PC-3 (cell line): ENCODE results near the gene PTH1R. TPM values are rescaled to one million over a fixed set of nuclear protein-coding genes. Genes with fewer than 3 reads are reported as not detected.

ENCODE experiments used
- ATAC-seq: fragments of 200-7000 bp; cut with Tn5 transposase; 2 replicates; pipeline ENCODE4 v1.9.1; 2020; ENCODE audit warnings: mild to moderate bottlenecking, moderate library complexity
- BruUV-seq: library from RNA; stranded (reverse); fragments of 400-500 nt; replicated peaks from 2 replicates; lab custom pipeline; 2021; lab: Mats Ljungman, UMichigan
- CTCF ChIA-PET: fragments of 300-600 bp; sonication (Branson Sonifier 250); formaldehyde crosslinking; loops from one replicate; lab custom pipeline; 2022; ENCODE audit warnings: antibody characterized with exemption; lab: Charles Lee
- POLR2A ChIA-PET: fragments of 300-600 bp; sonication (Branson Sonifier 250); formaldehyde crosslinking; loops from one replicate; lab custom pipeline; 2022; ENCODE audit warnings: antibody characterized with exemption; ENCODE audit not compliant: unreplicated experiment; lab: Charles Lee
- DNase-seq: peaks from one replicate; pipeline ENCODE4 v3.0.0-alpha.2; 2015
- H2AFZ ChIP-seq: fragments of 300-600 bp; sonication (generic); 2 replicates; pipeline ENCODE4 v1.6.0; 2016; ENCODE audit warnings: antibody characterized with exemption, low read length
- H3F3A ChIP-seq: fragments of 300-600 bp; sonication (generic); one replicate; pipeline ENCODE4 v1.6.0; 2017; ENCODE audit warnings: antibody characterized with exemption, low read length, control low read depth, mild to moderate bottlenecking; ENCODE audit not compliant: unreplicated experiment
- H3K27ac ChIP-seq: fragments of 300-600 bp; sonication (generic); 2 replicates; pipeline ENCODE4 v1.5.1; 2016; ENCODE audit warnings: mild to moderate bottlenecking, low read length
- H3K27me3 ChIP-seq: fragments of 300-600 bp; sonication (generic); 2 replicates; pipeline ENCODE4 v1.6.1; 2016; ENCODE audit warnings: low read length, mixed read lengths
- H3K36me3 ChIP-seq: fragments of 300-600 bp; sonication (generic); 2 replicates; pipeline ENCODE4 v1.6.1; 2016; ENCODE audit warnings: low read depth, mixed run types, low read length, mixed read lengths
- H3K4me1 ChIP-seq: fragments of 300-600 bp; sonication (generic); 2 replicates; pipeline ENCODE4 v1.5.1; 2016; ENCODE audit warnings: low read length; ENCODE audit not compliant: insufficient read depth
- H3K4me2 ChIP-seq: fragments of 300-600 bp; sonication (generic); 2 replicates; pipeline ENCODE4 v1.6.0; 2016; ENCODE audit warnings: low read length
- H3K4me3 ChIP-seq: fragments of 300-600 bp; sonication (generic); 2 replicates; pipeline ENCODE4 v1.5.1; 2016; ENCODE audit warnings: mild to moderate bottlenecking, low read length, mixed read lengths
- H3K79me2 ChIP-seq: fragments of 300-600 bp; sonication (generic); 2 replicates; pipeline ENCODE4 v1.6.1; 2017; ENCODE audit warnings: low read length, mixed read lengths
- H3K9ac ChIP-seq: fragments of 300-600 bp; sonication (generic); 2 replicates; pipeline ENCODE4 v1.6.0; 2016; ENCODE audit warnings: mild to moderate bottlenecking, low read length
- H3K9me2 ChIP-seq: fragments of 300-600 bp; sonication (generic); replicated peaks from 2 replicates; pipeline ENCODE4 v1.6.1; 2016; ENCODE audit warnings: mixed run types, low read length, mixed read lengths
- H3K9me3 ChIP-seq: fragments of 300-600 bp; sonication (generic); 2 replicates; pipeline ENCODE4 v1.6.1; 2016; ENCODE audit warnings: low read length, mixed read lengths
- H4K20me1 ChIP-seq: fragments of 300-600 bp; sonication (generic); 2 replicates; pipeline ENCODE4 v1.6.1; 2016; ENCODE audit warnings: low read length, mixed read lengths
- EZH2 ChIP-seq: fragments of 300-600 bp; sonication (generic); IDR thresholded peaks from one replicate; pipeline ENCODE4 v1.6.1; 2017; ENCODE audit warnings: antibody characterized with exemption, mild to moderate bottlenecking, low read length; ENCODE audit not compliant: unreplicated experiment
- EZH2phosphoT487 ChIP-seq: fragments of 300-600 bp; sonication (generic); IDR thresholded peaks from 2 replicates; pipeline ENCODE4 v1.6.1; 2018; ENCODE audit warnings: mild to moderate bottlenecking, antibody characterized with exemption, low read length, borderline replicate concordance
- intact Hi-C: fragments of 100-400 bp; cut with micrococcal nuclease; formaldehyde crosslinking; loops from 2 replicates; pipeline ENCODE4 v1.9.0; 2023
- total RNA-seq: library from RNA; depleted of rRNA; stranded (reverse); fragments of >200 nt; gene quantifications from 2 replicates; pipeline ENCODE4 v1.2.3, GENCODE V29; 2014
- TF ChIP-seq, protein P1 (sequence below): fragments of 300-600 bp; sonication (generic); conservative IDR thresholded peaks from 2 replicates; pipeline ENCODE4 v1.5.1; 2017; ENCODE audit warnings: antibody characterized with exemption, low read depth, mild to moderate bottlenecking, low read length

PTH1R gene
- total RNA-seq, 1 experiment from 2014 or later, result not detected

DNA sequence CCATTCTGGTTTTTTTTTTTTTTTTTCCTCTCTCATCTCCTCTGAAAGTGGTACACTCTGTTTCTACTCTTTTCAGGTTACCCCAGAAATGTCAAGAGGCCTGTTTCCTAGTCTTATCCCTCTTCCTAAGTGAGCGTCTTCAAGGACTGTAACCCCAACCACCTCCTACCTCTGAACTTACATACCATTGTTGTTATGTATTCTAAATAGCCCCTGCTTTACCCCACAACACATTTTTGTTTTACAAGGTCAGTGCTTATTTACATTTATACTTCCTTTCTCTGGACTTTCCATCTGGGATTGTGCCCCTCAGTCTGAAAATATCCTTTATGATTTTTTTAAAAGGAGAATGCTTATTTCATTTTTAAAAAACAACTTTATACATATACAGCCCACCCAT, 38.8 kb downstream of the PTH1R start:
- Histone ChIP-seq H2AFZ (no peak overlapping the region), H3K9me3 (no peaks in the 10 kb centered on the region), H3K27ac (no peak overlapping the region), H3K9ac (no peak overlapping the region), H3K4me2 (no peak overlapping the region), H3K79me2 (no peaks in the 10 kb centered on the region), H3K9me2 (no peaks in the 10 kb centered on the region), H3K36me3 (peaks cover 49% of the 10 kb centered on the region), H3K4me1 (peaks cover 5% of the 10 kb centered on the region; the same call in 1 of the 2 replicates), H3K4me3 (no peak overlapping the region), H3F3A (no peaks in the 10 kb centered on the region), H4K20me1 (no peaks in the 10 kb centered on the region), H3K27me3 (no peaks in the 10 kb centered on the region)
- BruUV-seq, result no TSS peak
- POLR2A ChIA-PET, result no interaction called here
- CTCF ChIA-PET, result no interaction called here
- ATAC-seq (no peak), DNase-seq (no peak)
- intact Hi-C loops, result no loop called here
- TF ChIP-seq EZH2 (no peak), EZH2phosphoT487 (no peak)
- TF ChIP-seq, protein P1, sequence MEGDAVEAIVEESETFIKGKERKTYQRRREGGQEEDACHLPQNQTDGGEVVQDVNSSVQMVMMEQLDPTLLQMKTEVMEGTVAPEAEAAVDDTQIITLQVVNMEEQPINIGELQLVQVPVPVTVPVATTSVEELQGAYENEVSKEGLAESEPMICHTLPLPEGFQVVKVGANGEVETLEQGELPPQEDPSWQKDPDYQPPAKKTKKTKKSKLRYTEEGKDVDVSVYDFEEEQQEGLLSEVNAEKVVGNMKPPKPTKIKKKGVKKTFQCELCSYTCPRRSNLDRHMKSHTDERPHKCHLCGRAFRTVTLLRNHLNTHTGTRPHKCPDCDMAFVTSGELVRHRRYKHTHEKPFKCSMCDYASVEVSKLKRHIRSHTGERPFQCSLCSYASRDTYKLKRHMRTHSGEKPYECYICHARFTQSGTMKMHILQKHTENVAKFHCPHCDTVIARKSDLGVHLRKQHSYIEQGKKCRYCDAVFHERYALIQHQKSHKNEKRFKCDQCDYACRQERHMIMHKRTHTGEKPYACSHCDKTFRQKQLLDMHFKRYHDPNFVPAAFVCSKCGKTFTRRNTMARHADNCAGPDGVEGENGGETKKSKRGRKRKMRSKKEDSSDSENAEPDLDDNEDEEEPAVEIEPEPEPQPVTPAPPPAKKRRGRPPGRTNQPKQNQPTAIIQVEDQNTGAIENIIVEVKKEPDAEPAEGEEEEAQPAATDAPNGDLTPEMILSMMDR, result no peak

DNA sequence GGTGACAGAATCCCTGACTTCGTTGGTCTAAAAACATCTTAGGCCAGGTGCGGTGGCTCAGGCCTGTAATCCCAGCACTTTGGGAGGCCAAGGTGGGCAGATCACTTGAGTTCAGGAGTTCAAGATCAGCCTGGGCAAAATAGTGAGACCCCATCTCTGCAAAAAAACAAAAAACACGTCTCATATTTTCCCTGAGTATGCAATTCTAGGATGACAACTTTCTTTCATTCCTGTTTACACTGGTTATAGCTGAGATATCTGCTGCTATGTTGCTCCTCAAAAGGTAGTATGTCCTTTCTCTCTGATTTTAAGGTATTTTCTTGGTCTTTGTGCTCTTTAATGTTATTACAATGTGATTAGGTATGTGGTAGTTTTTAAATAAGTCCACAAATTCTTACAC, 39.3 kb downstream of the PTH1R start:
- ATAC-seq (no peak), DNase-seq (no peak)
- BruUV-seq, result no TSS peak
- Histone ChIP-seq H3K27ac (no peak overlapping the region), H3K9me3 (no peaks in the 10 kb centered on the region), H3K9ac (no peak overlapping the region), H3K9me2 (no peaks in the 10 kb centered on the region), H3K4me3 (no peak overlapping the region), H3K4me2 (no peak overlapping the region), H3K79me2 (no peaks in the 10 kb centered on the region), H3K36me3 (peaks cover 54% of the 10 kb centered on the region), H2AFZ (no peak overlapping the region), H3K4me1 (peaks cover 5% of the 10 kb centered on the region; the same call in 1 of the 2 replicates), H4K20me1 (no peaks in the 10 kb centered on the region), H3F3A (no peaks in the 10 kb centered on the region), H3K27me3 (no peaks in the 10 kb centered on the region)
- POLR2A ChIA-PET, result no interaction called here
- CTCF ChIA-PET, result no interaction called here
- intact Hi-C loops, result no loop called here
- TF ChIP-seq EZH2phosphoT487, result no peak

DNA sequence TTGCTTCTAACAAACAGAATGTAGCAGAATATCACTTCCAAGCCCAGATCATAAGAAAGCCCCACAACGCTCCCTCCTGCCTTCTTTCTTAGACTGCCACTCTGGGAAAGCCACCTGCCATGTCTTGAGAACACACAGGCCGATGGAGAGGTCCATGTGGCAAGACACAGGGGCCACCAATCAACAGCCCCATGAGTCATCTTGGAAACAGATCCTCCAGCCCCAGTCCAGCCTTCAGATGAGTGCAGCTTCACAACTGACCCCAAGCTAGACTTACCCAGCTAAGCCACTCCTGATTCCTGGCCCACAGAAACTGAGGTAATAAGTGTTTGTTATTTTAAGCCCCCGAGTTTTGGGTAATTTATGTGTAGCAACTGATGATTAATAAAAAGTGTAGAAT, 39.7 kb downstream of the PTH1R start:
- Histone ChIP-seq H3K9ac (no peak overlapping the region), H4K20me1 (no peaks in the 10 kb centered on the region), H3K27ac (no peak overlapping the region), H3K9me2 (no peaks in the 10 kb centered on the region), H3K4me3 (no peak overlapping the region), H2AFZ (no peak overlapping the region), H3K4me2 (no peak overlapping the region), H3K79me2 (no peaks in the 10 kb centered on the region), H3K9me3 (no peaks in the 10 kb centered on the region), H3K36me3 (peaks cover 59% of the 10 kb centered on the region), H3K27me3 (no peaks in the 10 kb centered on the region), H3F3A (no peaks in the 10 kb centered on the region), H3K4me1 (peaks cover 5% of the 10 kb centered on the region; the same call in 1 of the 2 replicates)
- DNase-seq (no peak), ATAC-seq (no peak)
- no TSS peak for BruUV-seq
- POLR2A ChIA-PET, result no interaction called here
- CTCF ChIA-PET, result no interaction called here
- TF ChIP-seq EZH2phosphoT487 (no peak), EZH2 (no peak)
- TF ChIP-seq, protein P1, result no peak
- intact Hi-C loops, result no loop called here
